Activated CD8-positive, alpha-beta memory T cell treated with anti-CD3 and anti-CD28 coated beads for 4 hours (primary cell): ENCODE data around the gene LRIG3.
"Not testable (repeated sequence)": the region's sequence is repeated elsewhere in the genome, so short reads cannot be mapped to it uniquely, and the experiment has no call there.

Experiments used
- DNase-seq, 2 donors: peaks; one replicate each; pipeline ENCODE4 v3.0.0-alpha.2; 2020; ENCODE audit warnings: low read depth in 2 of 2

Gene LRIG3

GRCh38 chr12:58920102-58920960, at the start of gene LRIG3:
Gene LRIG3, minus strand, starts transcription at chr12:58920504. Its CDS starts 269 bp downstream, at chr12:58920235.
- DNase-seq = no peak

GRCh38 chr12:58969237-58969636, 48.9 kb upstream of the LRIG3 start:
- no peak for DNase-seq

GRCh38 chr12:58967561-58967960, 47.3 kb upstream of the LRIG3 start:
- DNase-seq = no peak

- DNase-seq = no peak
These were observed 46.6 kb upstream of the LRIG3 start for GRCh38 chr12:58966939-58967338.

GRCh38 chr12:58965568-58965967, 45.3 kb upstream of the LRIG3 start:
- no peak for DNase-seq

- no peak for DNase-seq
These were observed 43.5 kb upstream of the LRIG3 start for GRCh38 chr12:58963844-58964243.

- no peak for DNase-seq
These were observed 41.6 kb upstream of the LRIG3 start for GRCh38 chr12:58961906-58962305.

GRCh38 chr12:58961166-58961565, 40.9 kb upstream of the LRIG3 start:
- no peak for DNase-seq

GRCh38 chr12:58959639-58960300, 39.5 kb upstream of the LRIG3 start:
- no peak for DNase-seq

- DNase-seq = no peak
These were observed 37.0 kb upstream of the LRIG3 start for GRCh38 chr12:58957298-58957697.

- no peak for DNase-seq
These were observed 35.5 kb upstream of the LRIG3 start for GRCh38 chr12:58955849-58956248.

GRCh38 chr12:58954002-58954401, 33.7 kb upstream of the LRIG3 start:
- DNase-seq = no peak

- DNase-seq = no peak
These were observed 30.4 kb upstream of the LRIG3 start for GRCh38 chr12:58950739-58951100.

- DNase-seq = not testable (repeated sequence)
These were observed 29.8 kb upstream of the LRIG3 start for GRCh38 chr12:58949954-58950738.

- DNase-seq = no peak
These were observed 22.8 kb upstream of the LRIG3 start for GRCh38 chr12:58943079-58943478.

GRCh38 chr12:58942345-58942744, 22.0 kb upstream of the LRIG3 start:
- no peak for DNase-seq

- DNase-seq = no peak
These were observed 19.2 kb upstream of the LRIG3 start for GRCh38 chr12:58939399-58940100.

- no peak for DNase-seq
These were observed 18.1 kb upstream of the LRIG3 start for GRCh38 chr12:58938440-58938839.

- DNase-seq = no peak
These were observed 14.2 kb upstream of the LRIG3 start for GRCh38 chr12:58934528-58934927.

GRCh38 chr12:58932806-58933681, 12.7 kb upstream of the LRIG3 start:
- no peak for DNase-seq

- DNase-seq = no peak
These were observed 11.2 kb upstream of the LRIG3 start for GRCh38 chr12:58931518-58931917.
